Upper lobe of left lung (tissue), 4 donors: ENCODE measurements around the gene ELL2.

Experiments used
- EP300 ChIP-seq, 4 donors: sonication (generic); formaldehyde crosslinking; IDR thresholded peaks; one replicate each; pipeline ENCODE4 v1.5.1; 2017; ENCODE audit warnings: antibody characterized with exemption in 4 of 4, control low read depth in 2 of 4
- POLR2AphosphoS5 ChIP-seq, 2 donors: sonication (generic); formaldehyde crosslinking; IDR thresholded peaks; one replicate each; pipeline ENCODE4 v1.5.1; 2017; ENCODE audit warnings: antibody characterized with exemption in 2 of 2
- TF ChIP-seq, protein P1 (sequence below), 6 experiments: fragments of 450-650 bp in 4 of 6; fragments of 200-600 bp in 2 of 6; sonication (generic) in 2 of 6; IDR thresholded peaks; one replicate each; pipeline ENCODE4 v1.5.1; 2016 to 2019; ENCODE audit warnings: antibody characterized with exemption in 6 of 6

DNA sequence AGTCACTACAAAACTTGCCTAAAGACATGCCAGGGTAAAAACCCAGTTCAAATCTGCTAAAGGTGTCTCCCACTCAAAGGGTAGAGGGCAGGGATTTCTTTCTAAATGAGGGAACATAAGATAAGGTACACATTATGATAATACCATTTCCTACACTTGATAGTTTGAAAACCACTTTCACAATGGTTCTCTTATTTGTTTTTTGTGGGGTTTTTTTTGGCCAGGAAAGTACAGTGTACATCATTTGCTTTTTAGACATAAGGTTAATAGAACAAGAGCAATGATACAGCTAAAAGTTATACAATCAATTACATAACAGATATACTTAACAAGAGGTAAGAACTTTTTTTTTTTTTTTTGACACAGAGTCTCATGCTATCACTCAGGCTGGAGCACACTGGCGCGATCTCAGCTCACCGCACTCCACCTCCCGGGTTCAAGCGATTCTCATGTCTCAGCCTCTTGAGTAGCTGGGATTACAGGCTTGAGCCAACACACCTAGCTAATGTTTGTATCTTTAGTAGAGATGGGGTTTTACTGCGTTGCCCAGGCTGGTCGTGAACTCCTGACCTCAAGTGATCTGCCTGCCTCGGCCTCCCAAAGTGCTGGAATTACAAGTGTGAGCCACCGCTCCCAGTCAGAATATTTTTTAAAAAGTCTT, 90.4 kb downstream of the ELL2 start:
- TF ChIP-seq, protein P1, sequence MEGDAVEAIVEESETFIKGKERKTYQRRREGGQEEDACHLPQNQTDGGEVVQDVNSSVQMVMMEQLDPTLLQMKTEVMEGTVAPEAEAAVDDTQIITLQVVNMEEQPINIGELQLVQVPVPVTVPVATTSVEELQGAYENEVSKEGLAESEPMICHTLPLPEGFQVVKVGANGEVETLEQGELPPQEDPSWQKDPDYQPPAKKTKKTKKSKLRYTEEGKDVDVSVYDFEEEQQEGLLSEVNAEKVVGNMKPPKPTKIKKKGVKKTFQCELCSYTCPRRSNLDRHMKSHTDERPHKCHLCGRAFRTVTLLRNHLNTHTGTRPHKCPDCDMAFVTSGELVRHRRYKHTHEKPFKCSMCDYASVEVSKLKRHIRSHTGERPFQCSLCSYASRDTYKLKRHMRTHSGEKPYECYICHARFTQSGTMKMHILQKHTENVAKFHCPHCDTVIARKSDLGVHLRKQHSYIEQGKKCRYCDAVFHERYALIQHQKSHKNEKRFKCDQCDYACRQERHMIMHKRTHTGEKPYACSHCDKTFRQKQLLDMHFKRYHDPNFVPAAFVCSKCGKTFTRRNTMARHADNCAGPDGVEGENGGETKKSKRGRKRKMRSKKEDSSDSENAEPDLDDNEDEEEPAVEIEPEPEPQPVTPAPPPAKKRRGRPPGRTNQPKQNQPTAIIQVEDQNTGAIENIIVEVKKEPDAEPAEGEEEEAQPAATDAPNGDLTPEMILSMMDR (IDR thresholded peaks at IDR 0.05) = no peak
- TF ChIP-seq EP300 (IDR thresholded peaks at IDR 0.05) (no peak), POLR2AphosphoS5 (IDR thresholded peaks at IDR 0.05) (no peak)
